Measurements from ENCODE around the gene CELF4.

- TF ChIP-seq POLR2A (IDR thresholded peaks at IDR 0.05; ENCODE audit: low read depth, low read length) (no peak), CTCF (IDR thresholded peaks at IDR 0.05; ENCODE audit: extremely low read depth in 1 of 2, insufficient read depth in 1 of 2, low read depth in 1 of 2, low read length in 2 of 2) (no peak), POLR2AphosphoS5 (IDR thresholded peaks at IDR 0.05; ENCODE audit: insufficient read depth, low read depth, low read length) (no peak), MAX (IDR thresholded peaks at IDR 0.05; ENCODE audit: insufficient read depth, insufficient read length) (no peak)
Observed at GRCh38 chr18:37456873-37457272, 108.7 kb downstream of the CELF4 start.
